B cell (primary cell): ENCODE measurements around the gene UBE2J2.

ENCODE experiments used
- CTCF ChIP-seq: fragments of 200-600 bp; IDR thresholded peaks from one replicate; pipeline ENCODE4 v1.8.0; 2022; ENCODE audit warnings: antibody characterized with exemption, mild to moderate bottlenecking
- EZH2 ChIP-seq: IDR thresholded peaks from 2 replicates; pipeline ENCODE4 v1.6.1; 2012; ENCODE audit warnings: borderline replicate concordance, low read depth, mild to moderate bottlenecking, moderate library complexity, low read length; ENCODE audit not compliant: insufficient read depth, poor library complexity, severe bottlenecking

DNA sequence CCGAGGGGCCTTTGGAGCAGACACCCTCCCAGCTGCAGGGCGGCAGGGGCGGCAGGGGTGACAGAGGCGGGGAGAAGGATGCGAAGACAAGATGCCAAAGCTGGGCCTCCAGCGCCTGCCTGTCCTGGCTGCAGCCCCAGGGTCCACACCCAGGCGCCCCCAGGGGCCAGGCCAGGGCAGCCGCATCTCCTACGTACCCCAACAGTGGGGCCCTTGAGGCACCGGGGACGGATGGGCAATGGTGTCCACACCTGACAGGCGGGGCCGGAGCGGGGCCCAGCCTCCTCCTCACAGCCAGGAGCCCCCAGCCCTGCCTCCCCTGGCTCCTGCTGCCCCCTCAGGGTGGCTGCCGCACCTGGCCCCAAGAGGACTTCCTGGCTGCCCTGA lies 34.4 kb downstream of the UBE2J2 start:
- no peak for TF ChIP-seq CTCF
- no peak for TF ChIP-seq EZH2
